ENCODE results near the gene WNT7A. TPM values are rescaled to one million over a fixed set of nuclear protein-coding genes. Genes with fewer than 3 reads are reported as not detected.
A peak's percentile ranks its signal among the peaks of the same experiment; 100 is the strongest.

The WNT7A gene
- total RNA-seq, 1 donor from 2014 or later = not detected

DNA sequence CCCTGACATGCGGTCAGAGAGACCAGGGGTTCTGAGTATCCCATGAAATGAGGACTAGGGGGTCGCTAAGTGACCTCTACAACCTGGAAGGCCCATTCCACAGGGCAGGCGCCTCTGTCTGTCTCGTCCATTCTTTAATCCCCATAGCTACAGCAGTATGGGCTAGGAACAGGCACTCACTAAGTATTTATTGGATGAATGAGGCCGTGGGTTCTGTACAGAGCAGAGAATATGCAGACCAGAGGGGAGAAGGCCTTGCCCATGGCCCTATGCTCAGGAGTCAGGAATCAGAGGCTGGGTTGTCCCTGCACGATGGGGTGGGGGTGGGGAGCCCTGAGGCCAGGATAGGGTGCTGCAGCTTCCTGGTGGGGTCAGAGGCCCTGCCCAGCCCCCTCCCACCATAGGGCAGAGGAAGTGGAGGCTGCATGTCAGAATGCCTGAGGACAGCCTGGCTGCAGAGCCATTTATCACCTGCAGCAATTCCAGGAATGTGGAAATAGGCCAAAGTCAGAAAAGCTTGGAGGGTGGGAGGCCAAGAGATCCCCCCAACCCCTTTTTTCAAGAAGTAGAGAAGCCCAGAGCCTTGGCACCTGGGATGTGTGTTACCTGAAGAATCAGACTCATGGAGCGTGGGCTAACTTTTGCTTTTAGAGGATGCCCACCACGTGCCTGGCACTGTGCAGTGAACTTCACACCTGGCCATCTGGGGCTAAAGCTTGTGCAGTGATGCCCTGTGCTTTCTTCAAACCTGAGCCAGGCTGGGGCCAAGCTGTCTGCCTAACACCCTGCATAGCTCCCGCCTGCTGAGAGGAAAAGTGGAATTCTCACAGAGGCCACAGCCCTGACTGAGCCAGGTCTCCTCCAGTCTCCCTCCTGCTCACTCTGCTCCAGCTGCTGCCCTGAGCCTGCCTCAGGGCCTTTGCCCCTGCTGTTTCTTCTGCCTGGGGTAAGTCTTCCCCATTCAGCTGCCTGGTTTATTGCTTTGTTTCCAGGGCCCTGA lies 109.4 kb downstream of the WNT7A start:
- Mint-ChIP-seq H3K27me3 (ENCODE audit: unreplicated experiment) (peaks cover 11% of the 10 kb centered on the region), H3K36me3 (ENCODE audit: unreplicated experiment) (no peaks in the 10 kb centered on the region), H3K9me3 (ENCODE audit: unreplicated experiment) (peaks cover 2% of the 10 kb centered on the region), H3K4me1 (ENCODE audit: low read depth, unreplicated experiment) (peaks cover 3% of the 10 kb centered on the region), H3K27ac (ENCODE audit: unreplicated experiment) (no peak overlapping the region), H3K4me3 (ENCODE audit: unreplicated experiment) (no peak overlapping the region)
- TF ChIP-seq CTCF (IDR thresholded peaks at IDR 0.05; ENCODE audit: partially characterized antibody, unreplicated experiment) = no peak
- no peak for DNase-seq

- H3K4me3 Mint-ChIP-seq (ENCODE audit: unreplicated experiment) = no peak overlapping the region
- no peak for TF ChIP-seq CTCF (IDR thresholded peaks at IDR 0.05; ENCODE audit: partially characterized antibody, unreplicated experiment)
- H3K27ac Mint-ChIP-seq (ENCODE audit: unreplicated experiment) = no peak overlapping the region
- H3K27me3 Mint-ChIP-seq (ENCODE audit: unreplicated experiment) = peaks cover 11% of the 10 kb centered on the region
- peaks cover 2% of the 10 kb centered on the region for H3K9me3 Mint-ChIP-seq (ENCODE audit: unreplicated experiment)
- peaks cover 5% of the 10 kb centered on the region for H3K36me3 Mint-ChIP-seq (ENCODE audit: unreplicated experiment)
- no peak for DNase-seq
- peaks cover 3% of the 10 kb centered on the region for H3K4me1 Mint-ChIP-seq (ENCODE audit: low read depth, unreplicated experiment)
Observed at GRCh38 chr3:13769422-13769821, 110.4 kb downstream of the WNT7A start.

DNA sequence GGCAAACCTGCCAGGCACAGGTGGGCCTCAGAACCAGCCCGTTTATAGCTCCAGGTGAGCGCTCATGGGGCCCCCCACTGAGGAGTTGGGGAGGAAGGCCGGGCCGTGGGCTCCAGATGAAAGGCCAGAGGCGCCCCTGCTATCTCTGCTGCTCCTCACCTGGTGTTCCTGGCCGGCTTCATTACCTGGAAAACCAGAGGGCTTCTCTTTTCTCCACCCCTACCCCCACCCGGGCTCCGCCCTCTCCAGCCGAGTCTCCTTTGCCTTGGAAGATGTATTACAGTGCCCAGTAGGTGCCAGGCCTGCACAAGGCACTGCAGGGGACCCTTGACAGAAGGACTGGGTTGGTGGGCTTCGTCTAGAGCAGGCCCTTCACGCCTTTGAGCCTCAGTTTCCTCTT lies 111.4 kb downstream of the WNT7A start:
- H3K9me3 Mint-ChIP-seq (ENCODE audit: unreplicated experiment) = no peaks in the 10 kb centered on the region
- H3K4me3 Mint-ChIP-seq (ENCODE audit: unreplicated experiment) = no peak overlapping the region
- H3K27me3 Mint-ChIP-seq (ENCODE audit: unreplicated experiment) = peaks cover 5% of the 10 kb centered on the region
- no peak for TF ChIP-seq CTCF (IDR thresholded peaks at IDR 0.05; ENCODE audit: partially characterized antibody, unreplicated experiment)
- peaks cover 5% of the 10 kb centered on the region for H3K36me3 Mint-ChIP-seq (ENCODE audit: unreplicated experiment)
- H3K4me1 Mint-ChIP-seq (ENCODE audit: low read depth, unreplicated experiment) = peaks cover 3% of the 10 kb centered on the region
- no peak for DNase-seq
- H3K27ac Mint-ChIP-seq (ENCODE audit: unreplicated experiment) = no peak overlapping the region

DNA sequence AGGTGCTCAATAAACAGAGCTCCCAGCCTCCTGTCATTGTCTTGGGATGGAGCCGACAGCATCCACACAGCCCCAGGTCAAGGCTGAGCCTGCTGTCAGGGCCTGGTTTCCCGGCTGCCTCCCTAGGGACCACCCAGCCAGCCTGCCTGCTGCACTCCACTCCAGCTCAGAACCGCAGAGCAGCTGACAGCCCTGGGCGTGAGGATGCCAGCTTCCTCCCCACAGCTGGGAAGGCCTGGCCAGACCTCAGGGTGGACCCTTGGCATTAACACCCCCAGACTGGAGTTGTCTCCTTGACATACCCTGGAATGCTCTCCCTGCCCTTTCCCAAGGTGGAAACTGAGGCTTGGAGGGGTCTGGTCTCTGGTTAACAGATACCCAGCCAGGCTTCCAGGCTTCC lies 112.0 kb downstream of the WNT7A start:
- Mint-ChIP-seq H3K9me3 (ENCODE audit: unreplicated experiment) (no peaks in the 10 kb centered on the region), H3K27me3 (ENCODE audit: unreplicated experiment) (peaks cover 4% of the 10 kb centered on the region), H3K36me3 (ENCODE audit: unreplicated experiment) (peaks cover 5% of the 10 kb centered on the region), H3K27ac (ENCODE audit: unreplicated experiment) (peak overlapping the region; percentile 64), H3K4me1 (ENCODE audit: low read depth, unreplicated experiment) (peaks cover 3% of the 10 kb centered on the region), H3K4me3 (ENCODE audit: unreplicated experiment) (no peak overlapping the region)
- peak; percentile 88 for DNase-seq
- no peak for TF ChIP-seq CTCF (IDR thresholded peaks at IDR 0.05; ENCODE audit: partially characterized antibody, unreplicated experiment)

- TF ChIP-seq CTCF (IDR thresholded peaks at IDR 0.05; ENCODE audit: partially characterized antibody, unreplicated experiment) = no peak
- Mint-ChIP-seq H3K27ac (ENCODE audit: unreplicated experiment) (no peak overlapping the region), H3K4me3 (ENCODE audit: unreplicated experiment) (no peak overlapping the region), H3K9me3 (ENCODE audit: unreplicated experiment) (no peaks in the 10 kb centered on the region), H3K36me3 (ENCODE audit: unreplicated experiment) (peaks cover 5% of the 10 kb centered on the region), H3K4me1 (ENCODE audit: low read depth, unreplicated experiment) (peaks cover 3% of the 10 kb centered on the region), H3K27me3 (ENCODE audit: unreplicated experiment) (peaks cover 4% of the 10 kb centered on the region)
- no peak for DNase-seq
Observed at GRCh38 chr3:13767030-13767429, 112.8 kb downstream of the WNT7A start.
